ENCODE results near the gene VSIG8. TPM values are rescaled to one million over a fixed set of nuclear protein-coding genes. Genes with fewer than 3 reads are reported as not detected.

The VSIG8 gene
- total and polyA plus RNA-seq, 2 of the 4 experiments (the other 2 are of a cell fraction): not detected

DNA sequence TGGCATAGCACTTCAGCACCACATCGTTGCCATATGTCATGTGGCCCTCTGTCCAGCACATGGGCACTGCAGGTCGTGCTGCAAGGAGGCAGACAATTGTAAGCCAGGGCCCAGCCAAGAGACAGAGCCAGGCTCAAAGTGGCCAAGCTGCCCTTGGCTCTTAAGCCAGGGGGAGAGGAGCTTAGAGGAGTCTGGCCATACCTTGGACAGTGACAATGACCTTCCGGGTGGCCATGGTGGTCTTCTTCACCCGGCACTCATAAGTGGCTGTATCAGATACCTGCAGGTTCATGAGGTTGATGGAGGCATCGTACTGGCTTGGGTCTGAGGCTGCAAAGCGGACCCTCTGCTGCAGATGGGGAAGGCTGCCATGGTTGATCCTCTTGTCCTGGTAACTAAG lies 4.6 kb downstream of the VSIG8 start:
- no peak overlapping the region for H2BK120ac ChIP-seq (ENCODE audit: low read depth, low read length)
- H3K27me3 ChIP-seq (ENCODE audit: control insufficient read depth, insufficient read depth, low read length): peaks cover 2% of the 10 kb centered on the region; the same call in 1 of the 2 replicates
- H3K9me1 ChIP-seq (ENCODE audit: insufficient read depth, low read length): 0 out of 2 replicates have a peak, but pooled peaks cover 7% of the 10 kb centered on the region
- H4K8ac ChIP-seq (ENCODE audit: low read depth in 2 of 2, low read length in 2 of 2): no peak overlapping the region
- no peak overlapping the region for H3K56ac ChIP-seq (ENCODE audit: extremely low read depth, insufficient read depth, low read length)
- peaks cover 1% of the 10 kb centered on the region; the same call in 1 of the 2 replicates for H3K4me1 ChIP-seq (ENCODE audit: control insufficient read depth, insufficient read depth, low read length)
- H3K4ac ChIP-seq (ENCODE audit: low read depth, low read length): no peak overlapping the region
- intact Hi-C loops (cut with micrococcal nuclease) (no loop called here), dilution Hi-C loops (cut with HindIII; ENCODE audit: low sequenced_read_pairs, unreplicated experiment) (no loop called here), in situ Hi-C loops (cut with MboI; ENCODE audit: low sequenced_read_pairs) (no loop called here)
- 100% methylated on average over 2 of the region's 6 CpGs; no CpG with 5 or more reads in 1 of the 2 experiments for WGBS, 2 experiments (ENCODE audit: extremely low coverage in 2 of 2, insufficient read length in 1 of 2)
- POLR2A ChIA-PET (ENCODE audit: unreplicated experiment): no interaction called here
- no peak overlapping the region for H2BK15ac ChIP-seq (ENCODE audit: low read depth, low read length)
- H2AK5ac ChIP-seq (ENCODE audit: low read depth, low read length): no peak overlapping the region
- H3K4me2 ChIP-seq (ENCODE audit: low read depth, low read length): no peak overlapping the region
- no peak for TF ChIP-seq CEBPB (IDR thresholded peaks at IDR 0.05; ENCODE audit: low read depth, low read length)
- no peak for TF ChIP-seq CHD1 (IDR thresholded peaks at IDR 0.05; ENCODE audit: low read depth, low read length)
- TF ChIP-seq RAD21 (IDR thresholded peaks at IDR 0.05; ENCODE audit: low read length): no peak
- no peak for TF ChIP-seq ELK1 (IDR thresholded peaks at IDR 0.05; ENCODE audit: borderline replicate concordance, low read depth, low read length)
- no peak for TF ChIP-seq SMC3 (IDR thresholded peaks at IDR 0.05; ENCODE audit: low read depth, low read length)
- TF ChIP-seq CTCF (conservative IDR thresholded peaks at IDR 0.05; ENCODE audit: low read depth, low read length): no peak
- no peak for TF ChIP-seq NFE2L2 (IDR thresholded peaks at IDR 0.05; ENCODE audit: low read depth, low read length)
- no peak for TF ChIP-seq MAFK (IDR thresholded peaks at IDR 0.05; ENCODE audit: low read depth, low read length)
- no peak for TF ChIP-seq MAZ (IDR thresholded peaks at IDR 0.05; ENCODE audit: borderline replicate concordance, low read depth, low read length)
- TF ChIP-seq MXI1 (IDR thresholded peaks at IDR 0.05; ENCODE audit: borderline replicate concordance, low read depth, low read length): no peak
- ATAC-seq (ENCODE audit: low read depth): no peak
- H2AK9ac ChIP-seq (replicated peaks; ENCODE audit: low read depth, low read length, poor library complexity): no peak overlapping the region
- no peaks in the 10 kb centered on the region for H3K9me3 ChIP-seq (ENCODE audit: control insufficient read depth, insufficient read depth, low read length)
- H3K14ac ChIP-seq (replicated peaks; ENCODE audit: low read depth, low read length): no peak overlapping the region
- no peak overlapping the region for H3K4me3 ChIP-seq (ENCODE audit: insufficient read depth, low read depth, low read length)
- H2BK20ac ChIP-seq (ENCODE audit: low read depth, low read length): no peak overlapping the region
- H3K79me1 ChIP-seq (ENCODE audit: low read depth in 1 of 2, low read length in 2 of 2): peaks cover 0 to 7% of the 10 kb centered on the region in 2 experiments; a peak in 2 of 4 replicates
- H2AFZ ChIP-seq (replicated peaks; ENCODE audit: low read length, poor library complexity): no peak overlapping the region
- H3K23ac ChIP-seq (ENCODE audit: low read depth, low read length): no peak overlapping the region
- H3K36me3 ChIP-seq (ENCODE audit: control insufficient read depth, insufficient read depth, low read length): no peaks in the 10 kb centered on the region
- H3K27ac ChIP-seq (ENCODE audit: insufficient read depth, low read length): no peak overlapping the region
- no peak overlapping the region for H4K5ac ChIP-seq (ENCODE audit: low read depth, low read length)
- H3K18ac ChIP-seq (ENCODE audit: low read depth, low read length): no peak overlapping the region
- CTCF ChIA-PET: no interaction called here
- H4K91ac ChIP-seq (ENCODE audit: insufficient read depth, low read depth, low read length): no peak overlapping the region
- BruUV-seq (replicated peaks): no TSS peak
- DNase-seq: no peak
- H2BK5ac ChIP-seq (ENCODE audit: low read depth, low read length, poor library complexity, severe bottlenecking): no peak overlapping the region
- H3K9ac ChIP-seq (ENCODE audit: low read depth, low read length): no peak overlapping the region
- H4K20me1 ChIP-seq (ENCODE audit: insufficient read depth, low read length): no peaks in the 10 kb centered on the region

All from IMR-90 (cell line).